Neural progenitor cell (in vitro differentiated cells): ENCODE results near the gene AEBP2. TPM values are rescaled to one million over a fixed set of nuclear protein-coding genes. Genes with fewer than 3 reads are reported as not detected.
"Not testable (repeated sequence)": the region's sequence is repeated elsewhere in the genome, so short reads cannot be mapped to it uniquely, and the experiment has no call there.

Experiments
- DNase-seq: peaks from one replicate; pipeline ENCODE4 v3.0.0-alpha.2; 2016; ENCODE audit warnings: low spot score
- H2AFZ ChIP-seq: fragments of 200-600 bp; sonication (generic); replicated peaks from 2 replicates; pipeline ENCODE4 v1.6.1; 2016; ENCODE audit warnings: antibody characterized with exemption
- H3F3A ChIP-seq: fragments of 200-600 bp; sonication (generic); 2 replicates; pipeline ENCODE4 v1.6.1; 2016; ENCODE audit warnings: antibody characterized with exemption, low read depth
- H3K27ac ChIP-seq: fragments of 200-600 bp; sonication (generic); 2 replicates; pipeline ENCODE4 v1.5.1; 2016; ENCODE audit warnings: mild to moderate bottlenecking
- H3K27me3 ChIP-seq: fragments of 200-600 bp; sonication (generic); 2 replicates; pipeline ENCODE4 v1.6.1; 2016; ENCODE audit warnings: mild to moderate bottlenecking, moderate library complexity
- H3K36me3 ChIP-seq: fragments of 200-600 bp; sonication (generic); 2 replicates; pipeline ENCODE4 v1.5.1; 2016
- H3K4me1 ChIP-seq: fragments of 200-600 bp; sonication (generic); 2 replicates; pipeline ENCODE4 v1.6.1; 2016; ENCODE audit warnings: mixed run types
- H3K4me2 ChIP-seq: fragments of 200-600 bp; sonication (generic); 2 replicates; pipeline ENCODE4 v1.6.1; 2016
- H3K4me3 ChIP-seq: fragments of 200-600 bp; sonication (generic); 2 replicates; pipeline ENCODE4 v1.5.1; 2016
- H3K79me2 ChIP-seq: fragments of 200-600 bp; sonication (generic); 2 replicates; pipeline ENCODE4 v1.6.1; 2016; ENCODE audit warnings: low read depth
- H3K9ac ChIP-seq: fragments of 200-600 bp; sonication (generic); 2 replicates; pipeline ENCODE4 v1.6.1; 2016
- H3K9me3 ChIP-seq: fragments of 200-600 bp; sonication (generic); 2 replicates; pipeline ENCODE4 v1.5.1; 2016; ENCODE audit warnings: low read depth
- H4K20me1 ChIP-seq: fragments of 200-600 bp; sonication (generic); 2 replicates; pipeline ENCODE4 v1.6.1; 2016; ENCODE audit warnings: low read depth
- H3K27ac Mint-ChIP-seq: 3 replicates; pipeline ENCODE4 v1.8.0; 2021; ENCODE audit warnings: mixed read lengths
- H3K27me3 Mint-ChIP-seq: 2 replicates; pipeline ENCODE4 v1.8.0; 2022; ENCODE audit warnings: low read depth, mild to moderate bottlenecking, inconsistent platforms, moderate library complexity, mixed read lengths; ENCODE audit not compliant: insufficient read depth
- H3K36me3 Mint-ChIP-seq: 3 replicates; pipeline ENCODE4 v1.8.0; 2021; ENCODE audit warnings: mixed read lengths
- H3K4me1 Mint-ChIP-seq: 3 replicates; pipeline ENCODE4 v1.8.0; 2021; ENCODE audit warnings: mixed read lengths
- H3K4me3 Mint-ChIP-seq: 3 replicates; pipeline ENCODE4 v1.8.0; 2021; ENCODE audit warnings: mild to moderate bottlenecking, moderate library complexity, mixed read lengths
- H3K9me3 Mint-ChIP-seq: 3 replicates; pipeline ENCODE4 v1.8.0; 2020; ENCODE audit warnings: mixed read lengths
- CTCF ChIP-seq: fragments of 200-600 bp; sonication (generic); IDR thresholded peaks from 2 replicates; pipeline ENCODE4 v1.5.1; 2017; ENCODE audit warnings: antibody characterized with exemption, mild to moderate bottlenecking
- EZH2 ChIP-seq: fragments of 200-600 bp; sonication (generic); IDR thresholded peaks from 2 replicates; pipeline ENCODE4 v1.6.1; 2017; ENCODE audit warnings: antibody characterized with exemption, mild to moderate bottlenecking, moderate library complexity
- EZH2phosphoT487 ChIP-seq: fragments of 200-600 bp; sonication (generic); IDR thresholded peaks from 2 replicates; pipeline ENCODE4 v1.6.1; 2017; ENCODE audit warnings: antibody characterized with exemption
- total RNA-seq: library from RNA; depleted of rRNA; stranded (reverse); fragments of >200 nt; gene quantifications from 2 replicates; pipeline ENCODE4 v1.2.3, GENCODE V29; 2015; ENCODE audit warnings: low replicate concordance

The AEBP2 gene
- total RNA-seq, 1 donor from 2014 or later: 34.0 TPM

GRCh38 chr12:19412844-19413243 lies 26.4 kb upstream of the AEBP2 start:
- no peaks in the 10 kb centered on the region for H3K79me2 ChIP-seq
- H3K27me3 ChIP-seq: no peaks in the 10 kb centered on the region
- Mint-ChIP-seq H3K4me1 (peaks cover 28% of the 10 kb centered on the region), H3K27me3 (peaks cover 3% of the 10 kb centered on the region), H3K4me3 (no peak overlapping the region), H3K36me3 (no peaks in the 10 kb centered on the region), H3K9me3 (peaks cover 2% of the 10 kb centered on the region), H3K27ac (no peak overlapping the region)
- H3K36me3 ChIP-seq: no peaks in the 10 kb centered on the region
- peaks cover 20% of the 10 kb centered on the region for H3K4me1 ChIP-seq
- no peaks in the 10 kb centered on the region for H4K20me1 ChIP-seq
- H2AFZ ChIP-seq: no peak overlapping the region
- peaks cover 28% of the 10 kb centered on the region for H3F3A ChIP-seq
- no peaks in the 10 kb centered on the region for H3K9me3 ChIP-seq
- no peak overlapping the region for H3K4me2 ChIP-seq
- no peak for TF ChIP-seq CTCF
- no peak overlapping the region for H3K4me3 ChIP-seq
- H3K27ac ChIP-seq: no peak overlapping the region
- no peak overlapping the region for H3K9ac ChIP-seq
- DNase-seq: no peak

- H3K4me3 ChIP-seq, H3K9ac ChIP-seq, H2AFZ ChIP-seq, H3K27ac Mint-ChIP-seq, H3K4me2 ChIP-seq, H3K36me3 ChIP-seq, H3K9me3 ChIP-seq, H3K4me3 Mint-ChIP-seq, H3K27ac ChIP-seq, H3K36me3 Mint-ChIP-seq, H4K20me1 ChIP-seq, H3K27me3 Mint-ChIP-seq, H3K9me3 Mint-ChIP-seq, DNase-seq, H3K79me2 ChIP-seq, H3K27me3 ChIP-seq: not testable (repeated sequence)
- peaks cover 28% of the 10 kb centered on the region for H3F3A ChIP-seq
- peaks cover 28% of the 10 kb centered on the region for H3K4me1 Mint-ChIP-seq
- H3K4me1 ChIP-seq: peaks cover 20% of the 10 kb centered on the region
Measured at GRCh38 chr12:19413582-19413981, 25.7 kb upstream of the AEBP2 start.

- Histone ChIP-seq H3K4me1 (peaks cover 9% of the 10 kb centered on the region), H3K9ac (no peak overlapping the region), H3F3A (peaks cover 14% of the 10 kb centered on the region), H2AFZ (no peak overlapping the region), H3K4me2 (no peak overlapping the region), H3K79me2 (no peaks in the 10 kb centered on the region), H4K20me1 (no peaks in the 10 kb centered on the region), H3K9me3 (no peaks in the 10 kb centered on the region), H3K27ac (no peak overlapping the region), H3K36me3 (no peaks in the 10 kb centered on the region), H3K27me3 (no peaks in the 10 kb centered on the region), H3K4me3 (no peak overlapping the region)
- Mint-ChIP-seq H3K27me3 (peaks cover 3% of the 10 kb centered on the region), H3K9me3 (peaks cover 2% of the 10 kb centered on the region), H3K4me1 (peaks cover 12% of the 10 kb centered on the region), H3K27ac (no peak overlapping the region), H3K4me3 (no peak overlapping the region), H3K36me3 (no peaks in the 10 kb centered on the region)
- no peak for DNase-seq
- TF ChIP-seq EZH2: no peak
- TF ChIP-seq CTCF: no peak
- TF ChIP-seq EZH2phosphoT487: no peak
Measured at GRCh38 chr12:19415563-19415962, 23.7 kb upstream of the AEBP2 start.

- Histone ChIP-seq H3K4me2 (no peak overlapping the region), H3K79me2 (no peaks in the 10 kb centered on the region), H3K9ac (no peak overlapping the region), H3K9me3 (no peaks in the 10 kb centered on the region), H3K27ac (no peak overlapping the region), H3K4me3 (no peak overlapping the region), H3F3A (no peaks in the 10 kb centered on the region), H3K36me3 (no peaks in the 10 kb centered on the region), H4K20me1 (no peaks in the 10 kb centered on the region), H2AFZ (no peak overlapping the region), H3K27me3 (no peaks in the 10 kb centered on the region), H3K4me1 (no peaks in the 10 kb centered on the region)
- no peaks in the 10 kb centered on the region for H3K36me3 Mint-ChIP-seq
- no peaks in the 10 kb centered on the region for H3K4me1 Mint-ChIP-seq
- no peak for DNase-seq
- H3K9me3 Mint-ChIP-seq: no peaks in the 10 kb centered on the region
- H3K27ac Mint-ChIP-seq: no peak overlapping the region
- TF ChIP-seq CTCF (no peak), EZH2phosphoT487 (no peak), EZH2 (no peak)
- H3K4me3 Mint-ChIP-seq: no peak overlapping the region
- H3K27me3 Mint-ChIP-seq: peaks cover 4% of the 10 kb centered on the region
Measured at GRCh38 chr12:19419086-19419485, 20.2 kb upstream of the AEBP2 start.
